Lung (tissue), 12 donors: ENCODE results near the gene SFXN5. TPM values are rescaled to one million over a fixed set of nuclear protein-coding genes. Genes with fewer than 3 reads are reported as not detected.

Source experiments
- ATAC-seq: fragments of 200-7000 bp; cut with Tn5 transposase; one replicate; pipeline ENCODE4 v1.9.1; 2020; ENCODE audit warnings: moderate number of reproducible peaks; ENCODE audit not compliant: insufficient read depth, low FRiP score
- DNase-seq, 3 donors: peaks; one replicate each; pipeline ENCODE4 v3.0.0-alpha.2; 2013 to 2017
- H3K27ac ChIP-seq, 2 donors: one replicate each; pipeline ENCODE4 v1.5.1; 2013; ENCODE audit warnings: mild to moderate bottlenecking in 2 of 2, moderate library complexity in 2 of 2, control low read depth in 1 of 2, inconsistent platforms in 1 of 2, low read depth in 1 of 2, low read length in 1 of 2
- H3K27me3 ChIP-seq, 3 donors: one replicate each; pipeline ENCODE4 v1.5.1; 2013; ENCODE audit warnings: low read length in 2 of 3; ENCODE audit not compliant: control insufficient read depth in 3 of 3, insufficient read depth in 3 of 3
- H3K36me3 ChIP-seq, 4 donors: one replicate each; pipeline ENCODE4 v1.5.1; 2013; ENCODE audit warnings: low read length in 4 of 4, mild to moderate bottlenecking in 1 of 4, moderate library complexity in 1 of 4; ENCODE audit not compliant: control insufficient read depth in 4 of 4, insufficient read depth in 4 of 4
- H3K4me1 ChIP-seq, 5 donors: one replicate each; pipeline ENCODE4 v1.5.1; 2013; ENCODE audit warnings: low read length in 5 of 5, mild to moderate bottlenecking in 2 of 5, moderate library complexity in 1 of 5; ENCODE audit not compliant: control insufficient read depth in 5 of 5, insufficient read depth in 5 of 5
- H3K4me3 ChIP-seq: one replicate; pipeline ENCODE4 v1.5.1; 2013; ENCODE audit warnings: mild to moderate bottlenecking, control low read depth, moderate library complexity
- H3K9ac ChIP-seq, 2 donors: one replicate each; pipeline ENCODE4 v1.5.1; 2013; ENCODE audit warnings: low read length in 2 of 2, control low read depth in 1 of 2; ENCODE audit not compliant: insufficient read depth in 1 of 2
- H3K9me3 ChIP-seq, 4 donors: one replicate each; pipeline ENCODE4 v1.5.1; 2013; ENCODE audit warnings: low read length in 3 of 4, mild to moderate bottlenecking in 1 of 4, moderate library complexity in 1 of 4; ENCODE audit not compliant: control insufficient read depth in 4 of 4, insufficient read depth in 3 of 4
- CTCF ChIP-seq: IDR thresholded peaks from 2 replicates; pipeline ENCODE4 v1.5.1; 2012; ENCODE audit warnings: mild to moderate bottlenecking; ENCODE audit errors: control extremely low read depth, extremely low read depth
- WGBS, 2 donors: extraction: QIAGEN DNeasy Blood & Tissue Kit; methylation state at CpG; one replicate each; pipeline ENCODE4 v1.1.7; 2013; 5-methylcytosine and 5-hydroxymethylcytosine counted together
- polyA plus RNA-seq, 2 donors: library from polyadenylated mRNA; stranded (reverse); fragments of 200-250 nt; gene quantifications; one replicate each; pipeline ENCODE4 v1.2.1, GENCODE V29; 2013
- total RNA-seq, 2 donors: library from RNA; depleted of rRNA in 1 of 2; stranded (reverse); fragments of >200 nt in 1 of 2; gene quantifications; one replicate each; pipeline ENCODE4 v1.2.1, GENCODE V29; 2014 to 2021
- donor health status: control.
- donor health status: control.
- donor health status: Bipolar disorder and iron deficiency.
- donor health status: healthy.
- donor health status: DM: yes; HTN: yes; CAD: no.

The SFXN5 gene
- total and polyA plus RNA-seq, 4 donors = 8.3 to 15.6 (median 9.6) TPM

DNA sequence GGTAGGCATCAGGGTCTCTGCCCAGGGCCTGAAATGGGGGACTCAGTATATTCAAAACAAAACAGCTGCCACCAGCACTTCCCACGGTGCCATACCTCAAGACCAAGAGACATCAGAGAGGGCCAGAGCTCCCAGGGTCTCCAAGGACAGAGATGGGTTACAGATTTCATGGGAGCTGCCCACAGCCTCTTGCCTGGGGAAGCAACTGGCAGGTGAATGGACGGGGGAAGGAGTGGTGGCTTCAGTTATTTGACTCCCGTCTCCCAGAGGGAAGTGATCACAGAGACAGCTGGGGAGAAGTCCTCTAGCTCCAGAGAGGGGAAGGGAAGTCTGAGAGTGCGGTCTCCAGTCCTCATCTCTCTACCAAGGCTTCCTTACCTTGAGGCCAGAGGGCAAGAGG lies 15.8 kb upstream of the SFXN5 start:
- Histone ChIP-seq H3K9me3 (no peaks in the 10 kb centered on the region), H3K4me1 (peaks cover 0 to 13% (median 0%) of the 10 kb centered on the region in 5 donors), H3K36me3 (peaks cover 0 to 17% (median 0%) of the 10 kb centered on the region in 4 donors), H3K27me3 (no peaks in the 10 kb centered on the region), H3K9ac (no peak overlapping the region), H3K27ac (no peak overlapping the region), H3K4me3 (no peak overlapping the region)
- 73 to 77% methylated on average over 4 of the region's 4 CpGs for WGBS, 2 donors
- TF ChIP-seq CTCF = no peak
- DNase-seq (no peak), ATAC-seq (no peak)

DNA sequence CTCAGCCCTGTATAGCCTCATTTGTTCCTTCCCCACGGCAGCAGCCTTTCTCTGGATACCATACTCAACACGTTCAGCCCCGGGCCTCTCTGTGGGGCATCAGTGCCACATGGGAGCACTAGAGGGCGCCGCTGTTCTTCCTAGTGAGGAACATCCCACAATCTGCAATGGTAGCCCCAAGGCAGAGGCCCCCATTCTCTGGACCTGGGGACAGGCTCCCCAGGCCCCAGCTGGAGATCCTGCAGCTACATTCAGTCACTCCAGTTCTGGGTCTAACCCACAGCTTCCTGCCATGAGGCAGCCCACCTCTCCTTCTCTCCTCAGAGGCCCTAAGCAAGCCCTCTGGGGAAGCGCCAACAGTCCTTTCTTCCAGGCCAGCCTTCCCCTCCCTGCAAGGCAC lies 14.2 kb upstream of the SFXN5 start:
- H3K4me3 ChIP-seq = no peak overlapping the region
- TF ChIP-seq CTCF = peak; percentile 88
- H3K27ac ChIP-seq = no peak overlapping the region
- H3K9ac ChIP-seq = no peak overlapping the region
- DNase-seq (peak; percentile 72 to 81 (median 79)), ATAC-seq (peak; percentile 64)
- peaks cover 0 to 13% (median 0%) of the 10 kb centered on the region in 5 donors for H3K4me1 ChIP-seq
- no peaks in the 10 kb centered on the region for H3K9me3 ChIP-seq
- 18% methylated on average over 6 of the region's 6 CpGs for WGBS, 2 donors
- no peaks in the 10 kb centered on the region for H3K27me3 ChIP-seq
- peaks cover 0 to 18% (median 0%) of the 10 kb centered on the region in 4 donors for H3K36me3 ChIP-seq

DNA sequence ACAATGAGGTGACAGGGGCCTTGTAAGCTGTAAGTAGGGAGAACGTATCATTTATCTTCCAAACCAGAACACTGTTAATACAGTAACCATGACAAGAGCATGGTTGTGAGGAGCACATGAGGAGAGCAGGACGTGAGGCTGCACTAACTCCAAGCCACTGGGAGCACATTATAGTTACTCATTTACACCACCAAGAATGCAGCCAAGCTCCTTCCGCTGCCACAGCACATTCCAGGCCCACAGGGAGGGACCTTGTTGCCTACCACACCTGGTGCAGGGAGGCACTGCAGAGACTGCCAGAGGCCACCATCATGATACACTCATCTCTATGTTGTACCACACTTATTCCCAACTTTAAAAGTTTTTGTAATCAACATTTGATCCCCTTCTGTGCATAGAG lies 13.5 kb upstream of the SFXN5 start:
- no peaks in the 10 kb centered on the region for H3K27me3 ChIP-seq
- H3K4me3 ChIP-seq = no peak overlapping the region
- no peaks in the 10 kb centered on the region for H3K9me3 ChIP-seq
- no peak for TF ChIP-seq CTCF
- peaks cover 0 to 25% (median 0%) of the 10 kb centered on the region in 4 donors for H3K36me3 ChIP-seq
- DNase-seq (no peak), ATAC-seq (no peak)
- 86 to 91% methylated on average over 3 of the region's 3 CpGs for WGBS, 2 donors
- H3K9ac ChIP-seq = no peak overlapping the region
- no peak overlapping the region for H3K27ac ChIP-seq
- peaks cover 0 to 10% (median 0%) of the 10 kb centered on the region in 5 donors for H3K4me1 ChIP-seq
